Neural progenitor cell (in vitro differentiated cells): ENCODE data around the gene EBF4.

Experiments used
- CTCF ChIP-seq: fragments of 200-600 bp; sonication (generic); IDR thresholded peaks from 2 replicates; pipeline ENCODE4 v1.5.1; 2017; ENCODE audit warnings: antibody characterized with exemption, mild to moderate bottlenecking
- EZH2 ChIP-seq: fragments of 200-600 bp; sonication (generic); IDR thresholded peaks from 2 replicates; pipeline ENCODE4 v1.6.1; 2017; ENCODE audit warnings: antibody characterized with exemption, mild to moderate bottlenecking, moderate library complexity

GRCh38 chr20:2745060-2745910, 52.7 kb downstream of the EBF4 start:
- TF ChIP-seq CTCF = no peak
- no peak for TF ChIP-seq EZH2
